HEK293 (cell line): ENCODE data around the gene DOCK1.

Experiments used
- CTCF ChIA-PET: fragments of 350-600 bp; formaldehyde crosslinking; extraction: SDS; loops from one replicate; lab custom pipeline; 2021; ENCODE audit warnings: antibody characterized with exemption; lab: Yijun Ruan, JAX
- POLR2A ChIA-PET: fragments of 300-600 bp; formaldehyde crosslinking; extraction: SDS; loops from one replicate; lab custom pipeline; 2020; ENCODE audit warnings: antibody characterized with exemption, inconsistent platforms; lab: Yijun Ruan, JAX
- H3K27ac ChIP-seq: fragments of 200-500 bp; sonication (Bioruptor generic); 2 replicates; pipeline ENCODE4 v1.5.1; 2014; ENCODE audit warnings: low read depth, low read length, control low read depth, inconsistent platforms; ENCODE audit errors: extremely low read depth
- H3K36me3 ChIP-seq, 2 experiments: fragments of 200-500 bp in 1 of 2; sonication (Bioruptor generic) in 1 of 2; 1 replicate in 1 of 2; 2 replicates in 1 of 2; pipeline ENCODE4 v1.5.1; 2014 to 2017; ENCODE audit warnings: inconsistent platforms in 2 of 2, low read length in 2 of 2; ENCODE audit not compliant: control insufficient read depth in 2 of 2, insufficient read depth in 1 of 2
- H3K4me1 ChIP-seq: fragments of 200-500 bp; sonication (Bioruptor generic); 2 replicates; pipeline ENCODE4 v1.5.1; 2014; ENCODE audit warnings: mild to moderate bottlenecking, low read length, inconsistent platforms; ENCODE audit not compliant: control insufficient read depth, insufficient read depth
- H3K4me3 ChIP-seq: 2 replicates; pipeline ENCODE4 v1.5.1; 2011; ENCODE audit warnings: low read depth, mild to moderate bottlenecking, control low read depth, low read length, moderate library complexity
- H3K9me3 ChIP-seq: fragments of 200-500 bp; sonication (Bioruptor generic); 2 replicates; pipeline ENCODE4 v1.5.1; 2014; ENCODE audit warnings: low read depth, low read length, inconsistent platforms; ENCODE audit not compliant: control insufficient read depth, insufficient read depth
- BCL11B ChIP-seq: fragments of 450-650 bp; formaldehyde crosslinking; IDR thresholded peaks from 2 replicates; pipeline ENCODE4 v1.5.1; 2016; ENCODE audit warnings: low read depth, missing biosample characterization, missing genetic modification characterization
- GLI4 ChIP-seq: fragments of 450-650 bp; formaldehyde crosslinking; IDR thresholded peaks from 2 replicates; pipeline ENCODE4 v1.5.1; 2016; ENCODE audit warnings: missing biosample characterization, missing genetic modification characterization
- SP3 ChIP-seq: fragments of 450-650 bp; formaldehyde crosslinking; IDR thresholded peaks from 2 replicates; pipeline ENCODE4 v1.5.1; 2016; ENCODE audit warnings: missing biosample characterization, missing genetic modification characterization
- ZBTB10 ChIP-seq: fragments of 450-650 bp; formaldehyde crosslinking; IDR thresholded peaks from 2 replicates; pipeline ENCODE4 v1.5.1; 2016; ENCODE audit warnings: missing biosample characterization, missing genetic modification characterization
- ZBTB8A ChIP-seq: fragments of 450-650 bp; formaldehyde crosslinking; IDR thresholded peaks from 2 replicates; pipeline ENCODE4 v1.5.1; 2016; ENCODE audit warnings: missing biosample characterization, missing genetic modification characterization
- ZNF114 ChIP-seq: fragments of 450-650 bp; formaldehyde crosslinking; IDR thresholded peaks from 2 replicates; pipeline ENCODE4 v1.5.0; 2017; ENCODE audit warnings: missing biosample characterization, missing genetic modification characterization
- ZNF138 ChIP-seq: fragments of 450-650 bp; formaldehyde crosslinking; IDR thresholded peaks from 2 replicates; pipeline ENCODE4 v1.5.1; 2016; ENCODE audit warnings: missing biosample characterization, missing genetic modification characterization, borderline replicate concordance
- ZNF211 ChIP-seq: fragments of 450-650 bp; formaldehyde crosslinking; IDR thresholded peaks from 2 replicates; pipeline ENCODE4 v1.5.1; 2016; ENCODE audit warnings: low read depth, missing biosample characterization, missing genetic modification characterization
- ZNF274 ChIP-seq, 2 experiments: fragments of 200-500 bp in 1 of 2; fragments of 450-650 bp in 1 of 2; sonication (Bioruptor generic) in 1 of 2; formaldehyde crosslinking in 1 of 2; IDR thresholded peaks; 2 replicates each; pipeline versions ENCODE4 v1.5.1 to v1.6.1; 2014 to 2016; ENCODE audit warnings: borderline replicate concordance in 1 of 2, inconsistent platforms in 1 of 2, low read length in 1 of 2, missing biosample characterization in 1 of 2, missing genetic modification characterization in 1 of 2
- ZNF362 ChIP-seq: fragments of 450-650 bp; formaldehyde crosslinking; IDR thresholded peaks from 2 replicates; pipeline ENCODE4 v1.5.1; 2016; ENCODE audit warnings: missing biosample characterization, missing genetic modification characterization
- ZNF394 ChIP-seq: fragments of 450-650 bp; formaldehyde crosslinking; IDR thresholded peaks from 2 replicates; pipeline ENCODE4 v1.5.1; 2016; ENCODE audit warnings: missing biosample characterization, missing genetic modification characterization, mild to moderate bottlenecking, moderate library complexity, borderline replicate concordance
- ZNF580 ChIP-seq: fragments of 450-650 bp; formaldehyde crosslinking; IDR thresholded peaks from 2 replicates; pipeline ENCODE4 v1.5.1; 2016; ENCODE audit warnings: missing biosample characterization, missing genetic modification characterization
- ZNF629 ChIP-seq: fragments of 450-650 bp; formaldehyde crosslinking; IDR thresholded peaks from 2 replicates; pipeline ENCODE4 v1.5.1; 2017; ENCODE audit warnings: missing biosample characterization, missing genetic modification characterization
- ZNF664 ChIP-seq: fragments of 450-650 bp; formaldehyde crosslinking; IDR thresholded peaks from 2 replicates; pipeline ENCODE4 v1.5.1; 2016; ENCODE audit warnings: missing biosample characterization, missing genetic modification characterization
- ZNF707 ChIP-seq: fragments of 450-650 bp; formaldehyde crosslinking; IDR thresholded peaks from 2 replicates; pipeline ENCODE4 v1.5.1; 2016; ENCODE audit warnings: missing biosample characterization, missing genetic modification characterization
- ZNF776 ChIP-seq: fragments of 450-650 bp; formaldehyde crosslinking; IDR thresholded peaks from 2 replicates; pipeline ENCODE4 v1.5.0; 2017; ENCODE audit warnings: missing biosample characterization, missing genetic modification characterization, borderline replicate concordance
- ZNF830 ChIP-seq: fragments of 450-650 bp; IDR thresholded peaks from 2 replicates; pipeline ENCODE4 v1.5.0; 2018; ENCODE audit warnings: missing biosample characterization, missing genetic modification characterization, low read depth, mild to moderate bottlenecking, moderate library complexity
- ZNF837 ChIP-seq: fragments of 450-650 bp; formaldehyde crosslinking; IDR thresholded peaks from 2 replicates; pipeline ENCODE4 v1.5.1; 2016; ENCODE audit warnings: missing biosample characterization, missing genetic modification characterization
- TF ChIP-seq, protein P1 (sequence below): fragments of 450-650 bp; formaldehyde crosslinking; IDR thresholded peaks from 2 replicates; pipeline ENCODE4 v1.5.1; 2017; ENCODE audit warnings: missing biosample characterization, missing genetic modification characterization

Gene DOCK1

DNA sequence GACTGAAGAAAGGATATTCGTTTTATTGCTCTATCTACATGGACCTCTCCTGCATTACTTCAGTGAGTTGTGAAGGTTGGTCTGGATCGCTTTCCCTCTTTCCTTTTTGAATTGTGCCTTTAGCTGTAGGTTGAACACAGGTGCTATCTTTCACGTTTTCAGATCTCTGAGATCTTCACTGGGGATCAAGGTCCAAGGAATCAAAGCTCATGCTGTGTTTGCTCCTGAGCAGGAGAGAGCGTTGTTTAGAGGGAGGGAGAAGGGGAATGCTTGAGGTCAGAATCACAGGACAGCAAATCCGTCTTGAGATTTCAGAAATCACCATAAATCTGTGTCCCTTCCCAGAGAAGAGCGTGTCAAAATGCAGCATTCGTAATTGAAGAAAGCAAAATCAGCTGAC lies 186.1 kb downstream of the DOCK1 start:
- no peak overlapping the region for H3K4me3 ChIP-seq
- H3K9me3 ChIP-seq: no peaks in the 10 kb centered on the region
- H3K27ac ChIP-seq: no peak overlapping the region
- H3K4me1 ChIP-seq: no peaks in the 10 kb centered on the region
- TF ChIP-seq ZNF776 (no peak), ZNF394 (no peak), BCL11B (no peak), ZBTB8A (tag by site-specific recombination) (no peak), ZNF274 (IDR thresholded peaks at IDR 0.05; ENCODE audit: low read length) (no peak), ZNF274 (tag by site-specific recombination; IDR thresholded peaks at IDR 0.05; ENCODE audit: borderline replicate concordance) (no peak), ZNF830 (tag by site-specific recombination) (no peak), ZNF580 (tag by site-specific recombination) (no peak), ZNF664 (tag by site-specific recombination) (no peak)
- no peaks in the 10 kb centered on the region; a peak in 1 of 3 replicates for H3K36me3 ChIP-seq
- CTCF ChIA-PET: no interaction called here
- POLR2A ChIA-PET: no interaction called here

DNA sequence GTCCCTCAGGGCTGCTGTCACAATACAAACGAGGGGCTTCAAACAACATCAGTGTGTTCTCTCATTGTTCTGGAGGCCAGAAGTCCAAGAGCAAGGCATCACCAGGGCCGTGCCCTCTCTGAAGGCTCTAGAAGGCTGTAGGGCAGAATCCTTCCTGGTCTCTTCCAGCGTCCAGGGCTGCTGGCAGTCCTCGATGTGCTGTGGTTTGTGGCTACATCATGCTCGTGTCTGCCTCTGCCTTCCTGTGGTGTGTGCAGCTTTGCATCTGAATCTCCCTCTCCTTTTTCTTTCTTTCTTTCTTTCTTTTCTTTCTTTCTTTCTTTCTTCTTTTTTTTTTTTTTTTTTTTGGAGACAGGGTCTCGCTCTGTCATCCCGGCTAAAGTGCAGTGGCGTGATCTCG lies 187.7 kb downstream of the DOCK1 start:
- H3K9me3 ChIP-seq: no peaks in the 10 kb centered on the region
- TF ChIP-seq SP3 (tag by site-specific recombination) (no peak), ZBTB10 (no peak), ZNF138 (tag by site-specific recombination) (no peak), GLI4 (tag by site-specific recombination) (no peak), ZNF629 (no peak), ZNF362 (no peak), ZNF707 (tag by site-specific recombination) (no peak), ZNF211 (tag by site-specific recombination) (no peak), ZNF114 (tag by site-specific recombination) (no peak), ZNF837 (tag by site-specific recombination) (no peak)
- TF ChIP-seq, protein P1, sequence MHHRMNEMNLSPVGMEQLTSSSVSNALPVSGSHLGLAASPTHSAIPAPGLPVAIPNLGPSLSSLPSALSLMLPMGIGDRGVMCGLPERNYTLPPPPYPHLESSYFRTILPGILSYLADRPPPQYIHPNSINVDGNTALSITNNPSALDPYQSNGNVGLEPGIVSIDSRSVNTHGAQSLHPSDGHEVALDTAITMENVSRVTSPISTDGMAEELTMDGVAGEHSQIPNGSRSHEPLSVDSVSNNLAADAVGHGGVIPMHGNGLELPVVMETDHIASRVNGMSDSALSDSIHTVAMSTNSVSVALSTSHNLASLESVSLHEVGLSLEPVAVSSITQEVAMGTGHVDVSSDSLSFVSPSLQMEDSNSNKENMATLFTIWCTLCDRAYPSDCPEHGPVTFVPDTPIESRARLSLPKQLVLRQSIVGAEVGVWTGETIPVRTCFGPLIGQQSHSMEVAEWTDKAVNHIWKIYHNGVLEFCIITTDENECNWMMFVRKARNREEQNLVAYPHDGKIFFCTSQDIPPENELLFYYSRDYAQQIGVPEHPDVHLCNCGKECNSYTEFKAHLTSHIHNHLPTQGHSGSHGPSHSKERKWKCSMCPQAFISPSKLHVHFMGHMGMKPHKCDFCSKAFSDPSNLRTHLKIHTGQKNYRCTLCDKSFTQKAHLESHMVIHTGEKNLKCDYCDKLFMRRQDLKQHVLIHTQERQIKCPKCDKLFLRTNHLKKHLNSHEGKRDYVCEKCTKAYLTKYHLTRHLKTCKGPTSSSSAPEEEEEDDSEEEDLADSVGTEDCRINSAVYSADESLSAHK (tag by site-specific recombination): no peak
- TF ChIP-seq, all 188 proteins: peak for 0
- H3K27ac ChIP-seq: no peak overlapping the region
- POLR2A ChIA-PET: no interaction called here
- no peak overlapping the region for H3K4me3 ChIP-seq
- no peaks in the 10 kb centered on the region; a peak in 1 of 3 replicates for H3K36me3 ChIP-seq
- H3K4me1 ChIP-seq: no peaks in the 10 kb centered on the region
- CTCF ChIA-PET: no interaction called here
